HEK293 (cell line): Measurements from ENCODE around the gene SPTBN1.

Source experiments
- MZF1 ChIP-seq: fragments of 450-650 bp; formaldehyde crosslinking; IDR thresholded peaks from 2 replicates; pipeline ENCODE4 v1.5.1; 2017; ENCODE audit warnings: missing biosample characterization, missing genetic modification characterization, borderline replicate concordance
- TCF7L2 ChIP-seq: IDR thresholded peaks from 2 replicates; pipeline ENCODE4 v1.6.1; 2011; ENCODE audit warnings: low read depth, mild to moderate bottlenecking, inconsistent platforms, low read length, moderate library complexity, borderline replicate concordance
- ZBTB1 ChIP-seq: fragments of 450-650 bp; formaldehyde crosslinking; IDR thresholded peaks from 2 replicates; pipeline ENCODE4 v1.5.1; 2016; ENCODE audit warnings: missing biosample characterization, missing genetic modification characterization
- ZFP41 ChIP-seq: fragments of 450-650 bp; formaldehyde crosslinking; IDR thresholded peaks from 2 replicates; pipeline ENCODE4 v1.5.1; 2016; ENCODE audit warnings: missing biosample characterization, missing genetic modification characterization, borderline replicate concordance
- ZNF146 ChIP-seq: fragments of 450-650 bp; formaldehyde crosslinking; IDR thresholded peaks from 2 replicates; pipeline ENCODE4 v1.5.1; 2016; ENCODE audit warnings: missing biosample characterization, missing genetic modification characterization
- ZNF558 ChIP-seq: fragments of 450-650 bp; formaldehyde crosslinking; IDR thresholded peaks from 2 replicates; pipeline ENCODE4 v1.5.1; 2016; ENCODE audit warnings: missing biosample characterization, missing genetic modification characterization
- ZNF623 ChIP-seq: fragments of 450-650 bp; formaldehyde crosslinking; IDR thresholded peaks from 2 replicates; pipeline ENCODE4 v1.5.1; 2016; ENCODE audit warnings: missing biosample characterization, missing genetic modification characterization
- ZNF624 ChIP-seq: fragments of 450-650 bp; formaldehyde crosslinking; IDR thresholded peaks from 2 replicates; pipeline ENCODE4 v1.5.1; 2017; ENCODE audit warnings: missing biosample characterization, missing genetic modification characterization
- ZNF76 ChIP-seq: fragments of 450-650 bp; formaldehyde crosslinking; IDR thresholded peaks from 2 replicates; pipeline ENCODE4; 2016; ENCODE audit warnings: low read depth, missing biosample characterization, missing genetic modification characterization, borderline replicate concordance
- TF ChIP-seq, protein P1 (sequence below): fragments of 450-650 bp; formaldehyde crosslinking; IDR thresholded peaks from 2 replicates; pipeline ENCODE4 v1.5.1; 2016; ENCODE audit warnings: missing biosample characterization, missing genetic modification characterization
- TF ChIP-seq, protein P2 (sequence below): fragments of 450-650 bp; formaldehyde crosslinking; IDR thresholded peaks from 2 replicates; pipeline ENCODE4 v1.5.1; 2016; ENCODE audit warnings: missing biosample characterization, missing genetic modification characterization
- TF ChIP-seq, protein P3 (sequence below): fragments of 450-650 bp; formaldehyde crosslinking; IDR thresholded peaks from 2 replicates; pipeline ENCODE4 v1.5.1; 2016; ENCODE audit warnings: missing biosample characterization, missing genetic modification characterization

DNA sequence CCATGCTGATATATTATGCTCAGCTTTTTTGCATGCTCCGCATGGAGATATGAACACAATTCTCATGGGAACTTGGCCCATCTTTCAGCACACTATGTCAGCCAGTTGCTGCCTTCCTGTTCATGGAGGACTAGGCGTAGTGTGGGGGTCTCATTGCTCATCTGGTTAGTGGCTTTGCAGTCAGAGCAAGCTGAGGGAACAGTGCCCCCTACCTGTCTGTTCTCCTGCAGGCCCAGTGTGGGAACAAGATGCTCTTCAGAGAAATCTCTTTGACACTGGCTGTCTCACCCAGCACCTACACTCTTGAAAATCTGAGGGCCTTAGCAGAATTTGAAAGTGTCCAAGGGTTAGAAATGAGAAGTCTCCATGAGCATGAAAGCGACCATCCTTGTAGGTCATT lies 47.1 kb downstream of the SPTBN1 start:
- TF ChIP-seq, protein P1, sequence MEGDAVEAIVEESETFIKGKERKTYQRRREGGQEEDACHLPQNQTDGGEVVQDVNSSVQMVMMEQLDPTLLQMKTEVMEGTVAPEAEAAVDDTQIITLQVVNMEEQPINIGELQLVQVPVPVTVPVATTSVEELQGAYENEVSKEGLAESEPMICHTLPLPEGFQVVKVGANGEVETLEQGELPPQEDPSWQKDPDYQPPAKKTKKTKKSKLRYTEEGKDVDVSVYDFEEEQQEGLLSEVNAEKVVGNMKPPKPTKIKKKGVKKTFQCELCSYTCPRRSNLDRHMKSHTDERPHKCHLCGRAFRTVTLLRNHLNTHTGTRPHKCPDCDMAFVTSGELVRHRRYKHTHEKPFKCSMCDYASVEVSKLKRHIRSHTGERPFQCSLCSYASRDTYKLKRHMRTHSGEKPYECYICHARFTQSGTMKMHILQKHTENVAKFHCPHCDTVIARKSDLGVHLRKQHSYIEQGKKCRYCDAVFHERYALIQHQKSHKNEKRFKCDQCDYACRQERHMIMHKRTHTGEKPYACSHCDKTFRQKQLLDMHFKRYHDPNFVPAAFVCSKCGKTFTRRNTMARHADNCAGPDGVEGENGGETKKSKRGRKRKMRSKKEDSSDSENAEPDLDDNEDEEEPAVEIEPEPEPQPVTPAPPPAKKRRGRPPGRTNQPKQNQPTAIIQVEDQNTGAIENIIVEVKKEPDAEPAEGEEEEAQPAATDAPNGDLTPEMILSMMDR (tag by site-specific recombination): 0 out of 2 replicates have a peak, but pooled peaks have one; percentile 18
- TF ChIP-seq ZNF624 (tag by site-specific recombination): no peak
- TF ChIP-seq ZNF146 (tag by site-specific recombination): no peak
- TF ChIP-seq ZNF623 (tag by site-specific recombination): no peak
- TF ChIP-seq ZNF558: no peak
- TF ChIP-seq, protein P2, sequence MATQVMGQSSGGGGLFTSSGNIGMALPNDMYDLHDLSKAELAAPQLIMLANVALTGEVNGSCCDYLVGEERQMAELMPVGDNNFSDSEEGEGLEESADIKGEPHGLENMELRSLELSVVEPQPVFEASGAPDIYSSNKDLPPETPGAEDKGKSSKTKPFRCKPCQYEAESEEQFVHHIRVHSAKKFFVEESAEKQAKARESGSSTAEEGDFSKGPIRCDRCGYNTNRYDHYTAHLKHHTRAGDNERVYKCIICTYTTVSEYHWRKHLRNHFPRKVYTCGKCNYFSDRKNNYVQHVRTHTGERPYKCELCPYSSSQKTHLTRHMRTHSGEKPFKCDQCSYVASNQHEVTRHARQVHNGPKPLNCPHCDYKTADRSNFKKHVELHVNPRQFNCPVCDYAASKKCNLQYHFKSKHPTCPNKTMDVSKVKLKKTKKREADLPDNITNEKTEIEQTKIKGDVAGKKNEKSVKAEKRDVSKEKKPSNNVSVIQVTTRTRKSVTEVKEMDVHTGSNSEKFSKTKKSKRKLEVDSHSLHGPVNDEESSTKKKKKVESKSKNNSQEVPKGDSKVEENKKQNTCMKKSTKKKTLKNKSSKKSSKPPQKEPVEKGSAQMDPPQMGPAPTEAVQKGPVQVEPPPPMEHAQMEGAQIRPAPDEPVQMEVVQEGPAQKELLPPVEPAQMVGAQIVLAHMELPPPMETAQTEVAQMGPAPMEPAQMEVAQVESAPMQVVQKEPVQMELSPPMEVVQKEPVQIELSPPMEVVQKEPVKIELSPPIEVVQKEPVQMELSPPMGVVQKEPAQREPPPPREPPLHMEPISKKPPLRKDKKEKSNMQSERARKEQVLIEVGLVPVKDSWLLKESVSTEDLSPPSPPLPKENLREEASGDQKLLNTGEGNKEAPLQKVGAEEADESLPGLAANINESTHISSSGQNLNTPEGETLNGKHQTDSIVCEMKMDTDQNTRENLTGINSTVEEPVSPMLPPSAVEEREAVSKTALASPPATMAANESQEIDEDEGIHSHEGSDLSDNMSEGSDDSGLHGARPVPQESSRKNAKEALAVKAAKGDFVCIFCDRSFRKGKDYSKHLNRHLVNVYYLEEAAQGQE: no peak
- no peak for TF ChIP-seq TCF7L2
- TF ChIP-seq ZFP41: no peak
- TF ChIP-seq MZF1 (tag by site-specific recombination): no peak
- TF ChIP-seq, protein P3, sequence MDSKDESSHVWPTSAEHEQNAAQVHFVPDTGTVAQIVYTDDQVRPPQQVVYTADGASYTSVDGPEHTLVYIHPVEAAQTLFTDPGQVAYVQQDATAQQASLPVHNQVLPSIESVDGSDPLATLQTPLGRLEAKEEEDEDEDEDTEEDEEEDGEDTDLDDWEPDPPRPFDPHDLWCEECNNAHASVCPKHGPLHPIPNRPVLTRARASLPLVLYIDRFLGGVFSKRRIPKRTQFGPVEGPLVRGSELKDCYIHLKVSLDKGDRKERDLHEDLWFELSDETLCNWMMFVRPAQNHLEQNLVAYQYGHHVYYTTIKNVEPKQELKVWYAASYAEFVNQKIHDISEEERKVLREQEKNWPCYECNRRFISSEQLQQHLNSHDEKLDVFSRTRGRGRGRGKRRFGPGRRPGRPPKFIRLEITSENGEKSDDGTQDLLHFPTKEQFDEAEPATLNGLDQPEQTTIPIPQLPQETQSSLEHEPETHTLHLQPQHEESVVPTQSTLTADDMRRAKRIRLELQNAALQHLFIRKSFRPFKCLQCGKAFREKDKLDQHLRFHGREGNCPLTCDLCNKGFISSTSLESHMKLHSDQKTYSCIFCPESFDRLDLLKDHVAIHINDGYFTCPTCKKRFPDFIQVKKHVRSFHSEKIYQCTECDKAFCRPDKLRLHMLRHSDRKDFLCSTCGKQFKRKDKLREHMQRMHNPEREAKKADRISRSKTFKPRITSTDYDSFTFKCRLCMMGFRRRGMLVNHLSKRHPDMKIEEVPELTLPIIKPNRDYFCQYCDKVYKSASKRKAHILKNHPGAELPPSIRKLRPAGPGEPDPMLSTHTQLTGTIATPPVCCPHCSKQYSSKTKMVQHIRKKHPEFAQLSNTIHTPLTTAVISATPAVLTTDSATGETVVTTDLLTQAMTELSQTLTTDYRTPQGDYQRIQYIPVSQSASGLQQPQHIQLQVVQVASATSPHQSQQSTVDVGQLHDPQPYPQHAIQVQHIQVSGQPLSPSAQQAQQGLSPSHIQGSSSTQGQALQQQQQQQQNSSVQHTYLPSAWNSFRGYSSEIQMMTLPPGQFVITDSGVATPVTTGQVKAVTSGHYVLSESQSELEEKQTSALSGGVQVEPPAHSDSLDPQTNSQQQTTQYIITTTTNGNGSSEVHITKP (tag by site-specific recombination): no peak
- no peak for TF ChIP-seq ZBTB1 (tag by site-specific recombination)
- no peak for TF ChIP-seq ZNF76 (tag by site-specific recombination)
